Measurements from ENCODE around the gene LRRTM4. TPM values are rescaled to one million over a fixed set of nuclear protein-coding genes. Genes with fewer than 3 reads are reported as not detected.

LRRTM4 gene
- 1 to 10 TPM in 1 of 4 donors, under 1 TPM in 3; 0.09 to 1.1 (median 0.61) TPM for total RNA-seq

DNA sequence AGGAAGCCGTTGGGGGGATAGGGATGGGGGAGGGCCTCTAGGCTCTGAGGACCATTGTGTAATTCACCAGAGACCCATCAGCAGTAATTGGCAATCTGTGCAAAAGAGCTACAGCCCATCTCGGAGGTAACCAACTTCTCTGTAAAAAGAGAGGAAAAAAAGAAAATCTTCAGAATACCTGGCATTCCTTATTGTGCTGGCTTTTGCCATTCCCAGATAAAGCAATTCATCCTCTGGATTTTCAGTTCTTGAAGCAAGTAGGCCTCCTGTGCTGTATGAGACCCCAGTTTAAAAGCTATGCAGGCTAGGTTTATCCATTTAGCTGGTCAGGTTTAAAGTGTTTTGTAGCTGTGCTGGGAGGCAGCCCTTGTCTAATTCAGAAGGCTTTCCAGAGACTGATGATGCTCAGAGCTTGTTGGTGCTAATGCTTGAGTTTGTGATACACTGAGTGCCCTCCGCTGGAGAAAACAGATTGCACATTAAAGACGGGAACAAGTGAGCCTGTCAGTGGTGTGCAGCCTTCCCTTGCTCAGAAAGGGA lies at the start of gene LRRTM4:
LRRTM4 (minus strand) TSS at position 446 of the 540 bp plus-strand sequence.
- TF ChIP-seq, protein P1, sequence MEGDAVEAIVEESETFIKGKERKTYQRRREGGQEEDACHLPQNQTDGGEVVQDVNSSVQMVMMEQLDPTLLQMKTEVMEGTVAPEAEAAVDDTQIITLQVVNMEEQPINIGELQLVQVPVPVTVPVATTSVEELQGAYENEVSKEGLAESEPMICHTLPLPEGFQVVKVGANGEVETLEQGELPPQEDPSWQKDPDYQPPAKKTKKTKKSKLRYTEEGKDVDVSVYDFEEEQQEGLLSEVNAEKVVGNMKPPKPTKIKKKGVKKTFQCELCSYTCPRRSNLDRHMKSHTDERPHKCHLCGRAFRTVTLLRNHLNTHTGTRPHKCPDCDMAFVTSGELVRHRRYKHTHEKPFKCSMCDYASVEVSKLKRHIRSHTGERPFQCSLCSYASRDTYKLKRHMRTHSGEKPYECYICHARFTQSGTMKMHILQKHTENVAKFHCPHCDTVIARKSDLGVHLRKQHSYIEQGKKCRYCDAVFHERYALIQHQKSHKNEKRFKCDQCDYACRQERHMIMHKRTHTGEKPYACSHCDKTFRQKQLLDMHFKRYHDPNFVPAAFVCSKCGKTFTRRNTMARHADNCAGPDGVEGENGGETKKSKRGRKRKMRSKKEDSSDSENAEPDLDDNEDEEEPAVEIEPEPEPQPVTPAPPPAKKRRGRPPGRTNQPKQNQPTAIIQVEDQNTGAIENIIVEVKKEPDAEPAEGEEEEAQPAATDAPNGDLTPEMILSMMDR (IDR thresholded peaks at IDR 0.05 in 4 of 5, conservative IDR thresholded peaks at IDR 0.05 in 1 of 5) = no peak
- TF ChIP-seq POLR2A (IDR thresholded peaks at IDR 0.05) = no peak
- Histone ChIP-seq H3K27ac (peak within 1 kb of the TSS in 1 of 4 donors; percentile 14), H3K36me3 (no peaks in the 10 kb centered on the region), H3K9me3 (no peaks in the 10 kb centered on the region), H3K4me3 (peak within 1 kb of the TSS in 2 of 4 donors; percentile 5 to 17), H3K4me1 (no peaks in the 10 kb centered on the region), H3K27me3 (no peaks in the 10 kb centered on the region)
- in situ Hi-C loops (cut with MboI; ENCODE audit: low sequenced_read_pairs in 4 of 4) (no loop called here), intact Hi-C loops (cut with DNase I; ENCODE audit: low total_unique reads) (loop anchor here (10.0 kb wide), 1 partner anchor 567 kb away; no protein-coding TSS in a partner anchor)
- DNase-seq (peak in 1 of 2 donors; percentile 17), ATAC-seq (peak in 1 of 2 donors; percentile 46)

- H3K4me3 ChIP-seq = no peak overlapping the region
These were observed 49.4 kb upstream of the LRRTM4 start for GRCh38 chr2:77571545-77571944.

GRCh38 chr2:77567723-77568122 lies 45.5 kb upstream of the LRRTM4 start:
- Histone ChIP-seq H3K4me3 (no peak overlapping the region), H3K27me3 (no peaks in the 10 kb centered on the region), H3K9me3 (no peaks in the 10 kb centered on the region), H3K4me1 (no peaks in the 10 kb centered on the region), H3K27ac (no peak overlapping the region), H3K36me3 (no peaks in the 10 kb centered on the region)
- no peak for ATAC-seq
- intact Hi-C loops (cut with DNase I; ENCODE audit: low total_unique reads) (no loop called here), in situ Hi-C loops (cut with MboI; ENCODE audit: low sequenced_read_pairs in 4 of 4) (no loop called here)
- no peak for DNase-seq
- no peak for TF ChIP-seq POLR2A (IDR thresholded peaks at IDR 0.05)
- TF ChIP-seq, protein P1 (IDR thresholded peaks at IDR 0.05 in 4 of 5, conservative IDR thresholded peaks at IDR 0.05 in 1 of 5) = no peak

More at GRCh38 chr2:77571545-77571944, 49.4 kb upstream of the LRRTM4 start:
- H3K9me3 ChIP-seq = no peaks in the 10 kb centered on the region
- in situ Hi-C loops (cut with MboI; ENCODE audit: low sequenced_read_pairs in 4 of 4) (no loop called here), intact Hi-C loops (cut with DNase I; ENCODE audit: low total_unique reads) (no loop called here)
- no peaks in the 10 kb centered on the region for H3K27me3 ChIP-seq
- H3K36me3 ChIP-seq = no peaks in the 10 kb centered on the region
- TF ChIP-seq POLR2A (IDR thresholded peaks at IDR 0.05) = no peak
- TF ChIP-seq, protein P1 (IDR thresholded peaks at IDR 0.05 in 4 of 5, conservative IDR thresholded peaks at IDR 0.05 in 1 of 5) = no peak
- DNase-seq (no peak), ATAC-seq (no peak)
- H3K27ac ChIP-seq = no peak overlapping the region
- H3K4me1 ChIP-seq = no peaks in the 10 kb centered on the region

DNA sequence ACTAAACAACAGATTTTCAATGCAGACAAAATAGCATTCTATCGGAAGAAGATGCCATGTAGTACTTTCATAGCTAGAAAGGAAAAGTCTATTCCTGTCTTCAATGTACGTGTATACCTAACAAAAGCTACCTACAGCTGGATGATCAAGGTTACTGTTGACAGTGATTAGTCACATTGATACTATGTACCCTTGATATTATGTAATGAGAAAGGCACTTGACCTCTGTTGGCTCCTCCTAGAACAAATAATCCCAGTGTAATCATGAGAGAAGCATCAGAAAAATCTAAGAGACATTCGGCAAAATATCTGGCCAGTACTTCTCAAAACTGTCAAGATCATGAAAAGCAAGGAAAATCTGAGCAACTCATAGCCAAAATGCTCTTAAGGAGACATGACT lies 44.4 kb upstream of the LRRTM4 start:
- intact Hi-C loops (cut with DNase I; ENCODE audit: low total_unique reads) (no loop called here), in situ Hi-C loops (cut with MboI; ENCODE audit: low sequenced_read_pairs in 4 of 4) (no loop called here)
- Histone ChIP-seq H3K27me3 (no peaks in the 10 kb centered on the region), H3K4me1 (no peaks in the 10 kb centered on the region), H3K4me3 (no peak overlapping the region), H3K9me3 (no peaks in the 10 kb centered on the region), H3K27ac (no peak overlapping the region), H3K36me3 (no peaks in the 10 kb centered on the region)
- no peak for DNase-seq
- no peak for ATAC-seq
- TF ChIP-seq, protein P1 (IDR thresholded peaks at IDR 0.05 in 4 of 5, conservative IDR thresholded peaks at IDR 0.05 in 1 of 5) = no peak
- no peak for TF ChIP-seq POLR2A (IDR thresholded peaks at IDR 0.05)

GRCh38 chr2:77566131-77566530 lies 44.0 kb upstream of the LRRTM4 start:
- Histone ChIP-seq H3K27me3 (no peaks in the 10 kb centered on the region), H3K27ac (no peak overlapping the region), H3K4me3 (no peak overlapping the region), H3K36me3 (no peaks in the 10 kb centered on the region), H3K4me1 (no peaks in the 10 kb centered on the region), H3K9me3 (no peaks in the 10 kb centered on the region)
- no peak for ATAC-seq
- no peak for TF ChIP-seq POLR2A (IDR thresholded peaks at IDR 0.05)
- TF ChIP-seq, protein P1 (IDR thresholded peaks at IDR 0.05 in 4 of 5, conservative IDR thresholded peaks at IDR 0.05 in 1 of 5) = no peak
- intact Hi-C loops (cut with DNase I; ENCODE audit: low total_unique reads) (no loop called here), in situ Hi-C loops (cut with MboI; ENCODE audit: low sequenced_read_pairs in 4 of 4) (no loop called here)
- DNase-seq = no peak

Measured in gastrocnemius medialis (tissue), 4 donors.